Thymus (tissue), 11 donors: ENCODE measurements around the gene MYD88. TPM values are rescaled to one million over a fixed set of nuclear protein-coding genes. Genes with fewer than 3 reads are reported as not detected.

Experiments used
- DNase-seq, 9 donors: peaks; one replicate each; pipeline ENCODE4 v3.0.0-alpha.2; 2013; ENCODE audit warnings: low spot score in 9 of 9, low read depth in 6 of 9, missing footprints in 1 of 9
- H3K27ac ChIP-seq, 2 donors: one replicate each; pipeline ENCODE4 v1.5.1; 2013; ENCODE audit warnings: control low read depth in 1 of 2, low read depth in 1 of 2, low read length in 1 of 2, mild to moderate bottlenecking in 1 of 2, moderate library complexity in 1 of 2
- H3K27me3 ChIP-seq, 2 donors: one replicate each; pipeline ENCODE4 v1.5.1; 2013; ENCODE audit warnings: low read length in 1 of 2; ENCODE audit not compliant: control insufficient read depth in 2 of 2, insufficient read depth in 1 of 2
- H3K36me3 ChIP-seq, 2 donors: one replicate each; pipeline ENCODE4 v1.5.1; 2013; ENCODE audit warnings: low read length in 1 of 2, mild to moderate bottlenecking in 1 of 2, moderate library complexity in 1 of 2; ENCODE audit not compliant: control insufficient read depth in 2 of 2, insufficient read depth in 2 of 2
- H3K4me1 ChIP-seq, 2 donors: one replicate each; pipeline ENCODE4 v1.5.1; 2013; ENCODE audit warnings: low read length in 2 of 2; ENCODE audit not compliant: control insufficient read depth in 2 of 2, insufficient read depth in 2 of 2
- H3K4me3 ChIP-seq, 2 donors: one replicate each; pipeline ENCODE4 v1.5.1; 2013; ENCODE audit warnings: low read length in 2 of 2, control low read depth in 1 of 2, mild to moderate bottlenecking in 1 of 2
- H3K9me3 ChIP-seq, 2 donors: one replicate each; pipeline ENCODE4 v1.5.1; 2013; ENCODE audit warnings: low read length in 1 of 2, mild to moderate bottlenecking in 1 of 2; ENCODE audit not compliant: control insufficient read depth in 2 of 2, insufficient read depth in 1 of 2
- WGBS: extraction: QIAGEN DNeasy Blood & Tissue Kit; methylation state at CpG from one replicate; pipeline ENCODE4 v1.1.7; 2013; 5-methylcytosine and 5-hydroxymethylcytosine counted together
- polyA plus RNA-seq: library from polyadenylated mRNA; stranded (reverse); fragments of 200-250 nt; gene quantifications from one replicate; pipeline ENCODE4 v1.2.3, GENCODE V29; 2013
- total RNA-seq: library from RNA; stranded (reverse); fragments of 120-200 nt; gene quantifications from one replicate; pipeline ENCODE4 v1.2.4, GENCODE V29; 2013
- donor health status: healthy.

The MYD88 gene
- total and polyA plus RNA-seq, 2 donors, result 15.1 to 54.3 TPM

DNA sequence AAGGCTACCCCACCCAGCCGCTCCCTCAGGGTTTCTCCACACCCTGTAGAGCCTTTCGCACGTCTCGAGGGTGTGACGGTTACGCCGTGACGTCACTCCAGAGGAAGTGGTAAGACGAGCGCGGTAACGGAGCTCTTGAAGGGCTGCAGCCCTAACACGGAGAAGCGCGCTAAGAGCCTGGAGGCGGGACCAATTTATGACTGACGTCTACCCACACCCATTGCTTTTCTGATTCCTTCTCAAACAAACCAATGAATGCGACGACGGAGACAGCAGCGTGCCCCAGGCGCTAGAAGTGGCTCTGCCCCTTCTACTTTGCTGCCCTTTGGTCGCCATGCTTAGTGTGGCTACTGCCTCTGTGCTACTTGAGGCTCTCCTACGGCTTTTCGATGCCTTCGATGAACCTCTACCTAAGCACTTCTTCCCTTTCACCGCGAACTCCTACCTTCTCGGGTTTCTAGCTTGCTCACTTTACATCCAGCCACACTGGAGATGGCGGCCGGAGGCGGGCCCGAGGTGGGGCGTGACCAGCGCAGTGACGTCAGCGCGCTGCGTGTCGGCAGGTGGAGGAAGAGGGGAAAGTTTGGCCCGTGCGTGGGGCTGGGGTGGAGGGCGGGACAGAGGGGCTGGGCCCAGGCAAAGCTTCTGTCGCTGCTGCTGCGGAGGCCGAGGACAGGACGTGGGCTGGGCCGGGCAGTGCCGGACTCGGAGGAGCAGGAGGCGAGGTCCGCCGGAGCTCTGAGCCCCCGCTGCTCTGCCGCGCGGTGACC, 26.7 kb downstream of the MYD88 start, which contains the start of gene OXSR1:
Gene OXSR1, plus strand, starts transcription at position 586 of the 770 bp plus-strand sequence. CDS start 340 bp downstream, outside the sequence.
- peak; percentile 97 to 100 (median 99) for DNase-seq
- H3K9me3 ChIP-seq, result peaks cover 0 to 3% of the 10 kb centered on the region in 2 donors
- H3K36me3 ChIP-seq, result no peaks in the 10 kb centered on the region
- peak within 1 kb of the TSS; percentile 98 to 99 for H3K27ac ChIP-seq
- peak within 1 kb of the TSS; percentile 71 to 86 for H3K4me3 ChIP-seq
- peaks cover 20 to 26% of the 10 kb centered on the region in 2 donors for H3K4me1 ChIP-seq
- no peaks in the 10 kb centered on the region for H3K27me3 ChIP-seq
- WGBS, result under 1% methylated on average over 57 of the region's 57 CpGs

DNA sequence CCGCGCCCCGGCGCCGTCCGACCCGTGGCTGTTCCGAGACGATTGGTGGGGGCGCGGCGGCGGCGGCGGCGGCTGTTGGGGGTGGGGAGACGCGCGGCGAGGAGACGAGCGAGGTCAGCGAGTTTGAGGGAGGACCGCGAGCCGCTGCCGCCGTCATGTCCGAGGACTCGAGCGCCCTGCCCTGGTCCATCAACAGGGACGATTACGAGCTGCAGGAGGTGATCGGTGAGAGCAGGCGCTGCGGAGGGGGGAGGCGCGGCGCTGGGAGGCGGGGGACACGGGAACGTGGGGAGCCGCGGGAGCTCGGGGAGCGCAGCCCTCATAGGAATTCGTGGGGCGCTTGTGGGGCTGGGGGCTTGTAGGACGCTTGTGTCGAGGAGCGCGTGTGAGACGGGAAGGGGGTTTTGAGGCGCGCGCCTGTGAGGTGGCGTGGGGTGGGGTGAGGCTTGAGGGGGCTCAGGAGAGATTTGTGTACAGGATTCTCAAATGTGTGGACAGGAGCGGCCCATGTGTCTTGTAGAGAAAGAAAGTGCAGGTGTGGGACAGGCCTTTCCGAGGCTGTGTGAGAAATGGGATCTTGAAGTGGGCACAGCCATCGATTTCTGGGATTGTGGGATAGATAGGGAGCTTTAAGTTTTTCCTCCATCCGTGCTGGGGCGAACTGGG, 27.4 kb downstream of the MYD88 start:
- Histone ChIP-seq H3K4me1 (peaks cover 20 to 27% of the 10 kb centered on the region in 2 donors), H3K36me3 (no peaks in the 10 kb centered on the region), H3K27ac (peak overlapping the region; percentile 93 to 99), H3K4me3 (peak overlapping the region; percentile 71 to 86), H3K27me3 (no peaks in the 10 kb centered on the region), H3K9me3 (peaks cover 0 to 3% of the 10 kb centered on the region in 2 donors)
- 1% methylated on average over 62 of the region's 62 CpGs for WGBS
- DNase-seq, result peak in 4 of 9 donors; percentile 9 to 35 (median 31)

DNA sequence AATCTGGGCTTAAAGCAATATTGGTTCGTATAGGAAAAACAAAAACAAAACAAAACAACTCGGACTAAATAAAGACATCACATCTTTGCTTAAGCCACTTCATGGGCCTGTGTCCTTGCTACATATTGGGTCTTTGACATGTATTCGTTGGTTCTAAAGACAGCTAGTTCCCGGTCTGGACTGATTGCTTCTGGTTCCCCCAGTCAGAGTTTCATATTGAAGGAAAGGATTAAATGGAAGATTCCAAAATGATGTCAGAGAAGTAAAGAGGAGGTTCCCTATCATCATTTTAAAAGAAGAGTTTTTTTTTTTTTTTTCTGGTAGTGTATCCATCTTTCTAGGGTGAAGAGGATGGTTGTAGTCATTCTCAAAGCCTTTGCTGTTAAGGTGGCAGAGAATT, 29.1 kb downstream of the MYD88 start:
- 93% methylated on average over 4 of the region's 4 CpGs for WGBS
- H3K9me3 ChIP-seq, result peaks cover 0 to 3% of the 10 kb centered on the region in 2 donors
- no peaks in the 10 kb centered on the region for H3K27me3 ChIP-seq
- no peak overlapping the region for H3K27ac ChIP-seq
- H3K36me3 ChIP-seq, result no peaks in the 10 kb centered on the region
- H3K4me1 ChIP-seq, result peaks cover 20 to 30% of the 10 kb centered on the region in 2 donors
- DNase-seq, result no peak
- H3K4me3 ChIP-seq, result no peak overlapping the region

GRCh38 chr3:38168151-38169026, 29.9 kb downstream of the MYD88 start:
- H3K4me1 ChIP-seq, result peaks cover 24 to 34% of the 10 kb centered on the region in 2 donors
- peaks cover 0 to 3% of the 10 kb centered on the region in 2 donors for H3K9me3 ChIP-seq
- H3K27me3 ChIP-seq, result no peaks in the 10 kb centered on the region
- no peaks in the 10 kb centered on the region for H3K36me3 ChIP-seq
- no peak overlapping the region for H3K27ac ChIP-seq
- no peak overlapping the region for H3K4me3 ChIP-seq
- DNase-seq, result no peak
- WGBS, result 98% methylated on average over 4 of the region's 4 CpGs

GRCh38 chr3:38169027-38169317, 30.5 kb downstream of the MYD88 start:
- Histone ChIP-seq H3K9me3 (peaks cover 0 to 3% of the 10 kb centered on the region in 2 donors), H3K4me3 (no peak overlapping the region), H3K27ac (no peak overlapping the region), H3K27me3 (no peaks in the 10 kb centered on the region), H3K4me1 (peaks cover 28 to 37% of the 10 kb centered on the region in 2 donors), H3K36me3 (no peaks in the 10 kb centered on the region)
- DNase-seq, result no peak
- WGBS, result 81% methylated on average over 1 of the region's 1 CpG

- WGBS, result 96% methylated on average over 4 of the region's 4 CpGs
- Histone ChIP-seq H3K27me3 (no peaks in the 10 kb centered on the region), H3K9me3 (no peaks in the 10 kb centered on the region), H3K4me1 (peaks cover 29 to 34% of the 10 kb centered on the region in 2 donors), H3K4me3 (no peak overlapping the region), H3K36me3 (no peaks in the 10 kb centered on the region), H3K27ac (no peak overlapping the region)
- no peak for DNase-seq
These were observed 32.3 kb downstream of the MYD88 start for GRCh38 chr3:38170722-38171121.

DNA sequence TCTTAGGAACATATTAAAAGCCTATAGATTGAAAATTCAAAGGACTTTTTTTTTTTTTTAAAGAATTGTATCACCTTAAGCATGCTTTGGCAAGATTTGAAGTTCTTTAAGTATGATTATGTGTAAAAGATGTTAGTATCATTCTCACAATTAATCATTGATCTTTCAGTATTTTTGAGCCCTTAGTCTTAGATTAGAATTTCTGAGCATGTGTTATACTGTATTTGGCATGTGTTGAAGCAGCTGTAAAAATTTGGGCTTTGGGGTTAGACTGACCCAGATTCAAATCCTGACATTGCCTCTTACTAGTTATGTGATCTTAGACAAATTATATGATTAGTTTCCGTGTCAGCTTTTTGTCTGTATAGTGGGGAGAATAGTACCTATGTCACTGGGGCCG, 33.2 kb downstream of the MYD88 start:
- Histone ChIP-seq H3K27me3 (no peaks in the 10 kb centered on the region), H3K4me3 (no peak overlapping the region), H3K36me3 (no peaks in the 10 kb centered on the region), H3K9me3 (no peaks in the 10 kb centered on the region), H3K4me1 (peaks cover 24 to 30% of the 10 kb centered on the region in 2 donors), H3K27ac (no peak overlapping the region)
- no peak for DNase-seq
- WGBS, result 97% methylated on average over 2 of the region's 2 CpGs

DNA sequence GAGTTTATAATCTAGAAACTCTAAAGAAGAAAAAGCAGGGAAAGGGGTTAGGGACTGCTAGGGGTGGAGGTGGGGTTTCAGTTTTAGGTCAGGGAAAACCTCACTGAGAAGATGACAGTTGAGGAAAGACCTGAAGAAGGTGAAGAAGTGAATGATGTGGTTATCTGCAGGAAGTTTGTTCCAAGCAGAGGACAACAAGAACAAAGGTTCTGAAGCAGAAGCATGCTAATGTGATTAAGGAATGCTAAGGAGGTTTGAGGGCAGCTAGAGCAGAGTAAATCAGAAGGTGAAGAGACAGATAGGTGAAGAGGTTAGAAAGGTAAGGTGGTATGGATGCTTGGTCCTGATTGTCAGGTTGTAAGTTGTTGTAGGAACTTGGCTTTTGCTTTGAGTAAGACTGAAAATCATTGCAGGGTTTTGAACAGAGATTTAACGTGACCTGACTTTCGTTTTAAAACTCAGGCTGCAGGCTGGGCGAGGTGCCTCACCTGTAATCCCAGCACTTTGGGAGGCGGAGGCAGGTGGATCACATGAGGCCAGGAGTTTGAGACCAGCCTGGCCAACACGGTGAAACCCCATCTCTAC, 35.5 kb downstream of the MYD88 start:
- H3K27me3 ChIP-seq, result no peaks in the 10 kb centered on the region
- WGBS, result 90% methylated on average over 5 of the region's 5 CpGs
- H3K36me3 ChIP-seq, result peaks cover 3 to 7% of the 10 kb centered on the region in 2 donors
- DNase-seq, result peak in 4 of 9 donors; percentile 16 to 29 (median 20)
- H3K4me3 ChIP-seq, result no peak overlapping the region
- H3K27ac ChIP-seq, result no peak overlapping the region
- no peaks in the 10 kb centered on the region for H3K9me3 ChIP-seq
- H3K4me1 ChIP-seq, result peaks cover 17 to 21% of the 10 kb centered on the region in 2 donors
